GM12878 (cell line): ENCODE results near the gene ULBP1. TPM values are rescaled to one million over a fixed set of nuclear protein-coding genes. Genes with fewer than 3 reads are reported as not detected.

ENCODE experiments used
- ATAC-seq: fragments of 200-7000 bp; cut with Tn5 transposase; 3 replicates; pipeline ENCODE4 v1.9.1; 2020; ENCODE audit warnings: mild to moderate bottlenecking, moderate library complexity
- BruUV-seq: library from RNA; stranded (reverse); fragments of 400-500 nt; replicated peaks from 2 replicates; lab custom pipeline; 2021; lab: Mats Ljungman, UMichigan
- CTCF ChIA-PET: fragments of 300-600 bp; sonication (Branson Sonifier 250); formaldehyde crosslinking; extraction: SDS; loops from one replicate; lab custom pipeline; 2021; ENCODE audit warnings: inconsistent platforms; lab: Yijun Ruan, JAX
- POLR2A ChIA-PET: fragments of 350-600 bp; formaldehyde crosslinking; extraction: SDS; loops from one replicate; lab custom pipeline; 2021; ENCODE audit warnings: inconsistent platforms; lab: Charles Lee
- RAD21 ChIA-PET: fragments of 300-600 bp; sonication (Branson Sonifier 250); formaldehyde crosslinking; loops from one replicate; lab custom pipeline; 2023; ENCODE audit warnings: antibody characterized with exemption; ENCODE audit not compliant: unreplicated experiment; lab: Charles Lee
- SMC1A ChIA-PET: fragments of 300-600 bp; sonication (Branson Sonifier 250); formaldehyde crosslinking; loops from one replicate; lab custom pipeline; 2023; ENCODE audit not compliant: unreplicated experiment, uncharacterized antibody; lab: Charles Lee
- DNase-seq: peaks from one replicate; pipeline ENCODE4 v3.0.0-alpha.2; 2011; ENCODE audit warnings: low read depth, low spot score
- FAIRE-seq: peaks from 3 replicates; lab custom pipeline; 2011; peaks lifted over from hg19 to GRCh38; lab: Jason Lieb, UNC
- H2AFZ ChIP-seq: 2 replicates; pipeline ENCODE4 v1.6.0; 2011; ENCODE audit warnings: low read depth, low read length, control low read depth; ENCODE audit not compliant: control insufficient read depth
- H3K27ac ChIP-seq: 2 replicates; pipeline ENCODE4 v1.5.1; 2011; ENCODE audit warnings: control low read depth; ENCODE audit not compliant: control insufficient read depth, insufficient read depth
- H3K27me3 ChIP-seq, 2 experiments: replicated peaks in 1 of 2; 2 replicates each; pipeline versions ENCODE4 v1.6.0 to v1.6.1; 2011; ENCODE audit warnings: low read length in 1 of 2; ENCODE audit not compliant: control insufficient read depth in 2 of 2, insufficient read depth in 2 of 2
- H3K36me3 ChIP-seq, 2 experiments: 2 replicates each; pipeline ENCODE4 v1.5.1; 2011; ENCODE audit warnings: low read length in 1 of 2; ENCODE audit not compliant: control insufficient read depth in 2 of 2, insufficient read depth in 2 of 2
- H3K4me1 ChIP-seq: 2 replicates; pipeline ENCODE4 v1.6.1; 2011; ENCODE audit warnings: mild to moderate bottlenecking, low read length, moderate library complexity, mixed read lengths; ENCODE audit not compliant: control insufficient read depth, insufficient read depth
- H3K4me2 ChIP-seq: 2 replicates; pipeline ENCODE4 v1.6.0; 2011; ENCODE audit warnings: control low read depth; ENCODE audit not compliant: control insufficient read depth, insufficient read depth
- H3K4me3 ChIP-seq: fragments of 200-600 bp; sonication (generic); 2 replicates; pipeline ENCODE4 v1.5.1; 2016
- H3K79me2 ChIP-seq: 2 replicates; pipeline ENCODE4 v1.6.0; 2011; ENCODE audit warnings: low read length; ENCODE audit not compliant: control insufficient read depth, insufficient read depth
- H3K9ac ChIP-seq: 2 replicates; pipeline ENCODE4 v1.8.0; 2011; ENCODE audit warnings: low read length, control low read depth, mixed read lengths; ENCODE audit not compliant: control insufficient read depth, insufficient read depth
- H3K9me3 ChIP-seq: replicated peaks from 3 replicates; pipeline ENCODE4 v1.5.1; 2011; ENCODE audit warnings: mild to moderate bottlenecking, low read length; ENCODE audit not compliant: control insufficient read depth, insufficient read depth
- H4K20me1 ChIP-seq: 2 replicates; pipeline ENCODE4 v1.6.0; 2011; ENCODE audit not compliant: control insufficient read depth, insufficient read depth
- CHD4 ChIP-seq: fragments of 200-600 bp; sonication (generic); IDR thresholded peaks from 2 replicates; pipeline ENCODE4 v1.6.1; 2016; ENCODE audit warnings: mild to moderate bottlenecking
- EED ChIP-seq: sonication (generic); IDR thresholded peaks from 2 replicates; pipeline ENCODE4 v1.6.1; 2016; ENCODE audit warnings: antibody characterized with exemption, low read depth
- ETV6 ChIP-seq, 2 experiments: fragments of 450-650 bp in 1 of 2; IDR thresholded peaks in 1 of 2; conservative IDR thresholded peaks in 1 of 2; 2 replicates each; pipeline ENCODE4 v1.6.1; 2014; ENCODE audit warnings: antibody characterized with exemption in 1 of 2, borderline replicate concordance in 1 of 2, low read depth in 1 of 2, mild to moderate bottlenecking in 1 of 2, moderate library complexity in 1 of 2
- GATAD2B ChIP-seq: fragments of 450-650 bp; conservative IDR thresholded peaks from 2 replicates; pipeline ENCODE4 v1.6.1; 2017; ENCODE audit warnings: low read depth, mild to moderate bottlenecking, moderate library complexity
- HDAC6 ChIP-seq: fragments of 200-600 bp; sonication (generic); IDR thresholded peaks from one replicate; pipeline ENCODE4 v1.8.0; 2017; ENCODE audit warnings: antibody characterized with exemption; ENCODE audit not compliant: unreplicated experiment
- MXI1 ChIP-seq: fragments of 150-350 bp; IDR thresholded peaks from 2 replicates; pipeline ENCODE4 v1.6.1; 2011; ENCODE audit warnings: low read depth, mild to moderate bottlenecking, inconsistent platforms, low read length, improper control_type of control experiment
- PAX8 ChIP-seq: fragments of 450-650 bp; IDR thresholded peaks from 2 replicates; pipeline ENCODE4 v1.6.1; 2017; ENCODE audit warnings: mild to moderate bottlenecking, moderate library complexity
- RAD21 ChIP-seq: IDR thresholded peaks from 2 replicates; pipeline ENCODE4 v1.6.1; 2011; ENCODE audit warnings: mild to moderate bottlenecking, low read depth, low read length, moderate library complexity; ENCODE audit not compliant: insufficient read depth
- RELA ChIP-seq: fragments of 450-650 bp; IDR thresholded peaks from 2 replicates; pipeline ENCODE4 v1.8.0; 2014; ENCODE audit warnings: borderline replicate concordance; ENCODE audit not compliant: partially characterized antibody
- SREBF1 ChIP-seq: IDR thresholded peaks from 2 replicates; pipeline ENCODE4 v1.6.1; 2012; ENCODE audit warnings: mild to moderate bottlenecking, low read length
- USF2 ChIP-seq: IDR thresholded peaks from 2 replicates; pipeline ENCODE4 v1.6.1; 2011; ENCODE audit warnings: low read depth, low read length, improper control_type of control experiment, borderline replicate concordance
- ZBED1 ChIP-seq: IDR thresholded peaks from 2 replicates; pipeline ENCODE4 v1.6.1; 2016; ENCODE audit warnings: borderline replicate concordance
- ZNF622 ChIP-seq: fragments of 450-650 bp; IDR thresholded peaks from 2 replicates; pipeline ENCODE4 v1.6.1; 2017; ENCODE audit warnings: mild to moderate bottlenecking, inconsistent platforms
- ZSCAN29 ChIP-seq: fragments of 450-650 bp; IDR thresholded peaks from 2 replicates; pipeline ENCODE4 v1.6.1; 2017; ENCODE audit warnings: mild to moderate bottlenecking, moderate library complexity
- ZZZ3 ChIP-seq: IDR thresholded peaks from 2 replicates; pipeline ENCODE4 v1.6.1; 2011; ENCODE audit warnings: low read depth; ENCODE audit not compliant: control insufficient read depth, insufficient read length
- WGBS: methylation state at CpG from one replicate; pipeline ENCODE4 v1.1.6; 2016; ENCODE audit warnings: low lambda C conversion rate; ENCODE audit not compliant: insufficient replicate concordance, insufficient coverage; ENCODE audit errors: missing lambda C conversion rate; 5-methylcytosine and 5-hydroxymethylcytosine counted together
- in situ Hi-C: fragments of 300-500 bp; cut with MboI; formaldehyde crosslinking; loops from 9 replicates; pipeline ENCODE4 v1.14.3; 2018; ENCODE audit warnings: mixed read lengths
- intact Hi-C: fragments of 100-400 bp; cut with micrococcal nuclease; formaldehyde crosslinking; loops from one replicate; pipeline ENCODE4 v1.14.2; 2022; ENCODE audit not compliant: unreplicated experiment
- polyA plus RNA-seq, 11 experiments: library from polyadenylated mRNA; depleted of rRNA in 4 of 11; unstranded in 6 of 11; stranded (reverse) in 5 of 11; fragments of >200 nt; fragmentation: Nextera tagmentation in 4 of 11; fragmentation: Illumina TruSeq in 1 of 11; extraction: Ambion mirVana in 4 of 11; extraction: Trizol in 1 of 11; gene quantifications; 1 replicate in 1 of 11; 2 replicates in 10 of 11; pipeline versions ENCODE4 v1.2.1 to v1.2.3, GENCODE V29; 2011 to 2016; ENCODE audit warnings: inconsistent platforms in 2 of 11, missing spikeins in 2 of 11, low read depth in 1 of 11
- total RNA-seq, 4 experiments: library from RNA; depleted of rRNA in 3 of 4; stranded (reverse); fragments of >200 nt in 3 of 4; fragmentation: Illumina TruSeq in 1 of 4; extraction: Trizol in 1 of 4; gene quantifications; 2 replicates each; pipeline versions ENCODE4 v1.2.1 to v1.2.3, GENCODE V29; 2013 to 2021
- TF ChIP-seq, protein P1 (sequence below): IDR thresholded peaks from 2 replicates; pipeline ENCODE4 v1.6.1; 2011; ENCODE audit warnings: mild to moderate bottlenecking, low read depth, low read length, moderate library complexity; ENCODE audit not compliant: insufficient replicate concordance

Gene ULBP1
- total and polyA plus RNA-seq, 10 of the 15 experiments (the other 5 are each of a cell fraction or from before 2014, with no cell fraction given), result 0.02 to 0.12 (median 0.04) TPM; not detected in 7

DNA sequence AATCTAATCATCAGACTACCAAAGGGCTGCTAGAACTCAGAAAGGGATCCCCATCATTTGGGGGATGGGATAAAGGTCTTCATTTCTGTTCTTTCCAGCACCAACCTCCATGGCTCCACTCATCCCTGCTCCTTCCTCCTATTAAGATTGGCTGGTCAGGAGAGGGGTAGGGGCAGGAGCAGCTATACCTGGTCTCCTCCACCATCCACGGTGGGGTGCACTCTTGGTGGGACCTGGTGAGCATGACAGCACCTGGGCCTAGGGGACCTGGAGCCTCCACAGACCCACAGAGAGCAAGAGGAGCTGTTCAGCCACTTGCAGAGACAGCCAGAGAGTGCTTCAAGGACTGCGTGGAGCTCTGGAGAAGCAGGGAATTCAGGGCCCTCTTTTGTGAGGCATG lies 28.1 kb upstream of the ULBP1 start:
- no peak overlapping the region for H3K27ac ChIP-seq
- ChIA-PET RAD21 (interaction anchor here (2.6 kb wide), 1 partner anchor 81 kb away, joined by 15 read pairs; no protein-coding TSS in a partner anchor), CTCF (interaction anchor here (0.9 to 1.6 kb wide), 4 partner anchors 16 to 82 kb away, joined by 3 to 18 read pairs (median 4); no protein-coding TSS in a partner anchor), SMC1A (interaction anchor here (1.3 kb wide), 1 partner anchor 81 kb away, joined by 9 read pairs; no protein-coding TSS in a partner anchor), POLR2A (interaction anchor here (0.6 kb wide), 1 partner anchor 205 kb away, joined by 3 read pairs; no protein-coding TSS in a partner anchor)
- H3K4me1 ChIP-seq, result peaks cover 16% of the 10 kb centered on the region
- H3K27me3 ChIP-seq, result peaks cover 7 to 11% of the 10 kb centered on the region in 2 experiments
- H4K20me1 ChIP-seq, result no peaks in the 10 kb centered on the region; the same call in none of the 2 replicates
- H3K9me3 ChIP-seq, result no peaks in the 10 kb centered on the region
- intact Hi-C loops (loop anchor here (5.0 to 10.0 kb wide), 4 partner anchors 132 to 879 kb away; partner anchors contain the start of gene ULBP3), in situ Hi-C loops (loop anchor here (5.0 to 10.0 kb wide), 2 partner anchors 72 to 879 kb away; no protein-coding TSS in a partner anchor)
- no peaks in the 10 kb centered on the region for H3K36me3 ChIP-seq
- H2AFZ ChIP-seq, result no peak overlapping the region
- WGBS, result 41% methylated on average over 2 of the region's 2 CpGs
- H3K79me2 ChIP-seq, result no peaks in the 10 kb centered on the region
- H3K4me3 ChIP-seq, result no peak overlapping the region
- no peak for TF ChIP-seq SREBF1
- no peak for TF ChIP-seq RAD21
- TF ChIP-seq CHD4, result no peak
- TF ChIP-seq ETV6 (conservative IDR thresholded peaks at IDR 0.05 in 1 of 2, IDR thresholded peaks at IDR 0.05 in 1 of 2; ENCODE audit: borderline replicate concordance in 1 of 2, low read depth in 1 of 2), result no peak
- TF ChIP-seq GATAD2B, result no peak
- no peak for TF ChIP-seq EED
- ATAC-seq (no peak), DNase-seq (no peak), FAIRE-seq (no peak)
- H3K9ac ChIP-seq, result no peak overlapping the region
- H3K4me2 ChIP-seq, result no peak overlapping the region
- no TSS peak for BruUV-seq

GRCh38 chr6:149936743-149937142 lies 27.0 kb upstream of the ULBP1 start:
- intact Hi-C loops, result loop anchor here (5.0 to 10.0 kb wide), 4 partner anchors 131 to 878 kb away; partner anchors contain the start of gene ULBP3
- FAIRE-seq, result no peak
- TF ChIP-seq USF2, result no peak
- TF ChIP-seq ZZZ3, result no peak
- TF ChIP-seq HDAC6, result no peak
- TF ChIP-seq, protein P1, sequence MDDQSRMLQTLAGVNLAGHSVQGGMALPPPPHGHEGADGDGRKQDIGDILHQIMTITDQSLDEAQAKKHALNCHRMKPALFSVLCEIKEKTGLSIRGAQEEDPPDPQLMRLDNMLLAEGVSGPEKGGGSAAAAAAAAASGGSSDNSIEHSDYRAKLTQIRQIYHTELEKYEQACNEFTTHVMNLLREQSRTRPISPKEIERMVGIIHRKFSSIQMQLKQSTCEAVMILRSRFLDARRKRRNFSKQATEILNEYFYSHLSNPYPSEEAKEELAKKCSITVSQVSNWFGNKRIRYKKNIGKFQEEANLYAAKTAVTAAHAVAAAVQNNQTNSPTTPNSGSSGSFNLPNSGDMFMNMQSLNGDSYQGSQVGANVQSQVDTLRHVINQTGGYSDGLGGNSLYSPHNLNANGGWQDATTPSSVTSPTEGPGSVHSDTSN, result no peak
- no peak for TF ChIP-seq PAX8
- TF ChIP-seq RELA, result no peak
- TF ChIP-seq ZSCAN29, result no peak
- TF ChIP-seq MXI1, result no peak
- no peak for TF ChIP-seq ZBED1
- TF ChIP-seq ZNF622, result no peak

More at GRCh38 chr6:149936743-149937142, 27.0 kb upstream of the ULBP1 start:
- no peaks in the 10 kb centered on the region for H3K79me2 ChIP-seq
- H3K9me3 ChIP-seq, result no peaks in the 10 kb centered on the region
- DNase-seq, result no peak
- no TSS peak for BruUV-seq
- SMC1A ChIA-PET, result interaction anchor here (0.9 to 1.3 kb wide), 2 partner anchors 73 to 80 kb away, joined by 3 to 9 read pairs; no protein-coding TSS in a partner anchor
- H3K27me3 ChIP-seq, result peaks cover 7 to 14% of the 10 kb centered on the region in 2 experiments
- H3K36me3 ChIP-seq, result no peaks in the 10 kb centered on the region
- in situ Hi-C loops, result loop anchor here (5.0 to 10.0 kb wide), 2 partner anchors 71 to 878 kb away; no protein-coding TSS in a partner anchor
- no peak overlapping the region for H2AFZ ChIP-seq
- ATAC-seq, result no peak
- no peaks in the 10 kb centered on the region; the same call in 1 of the 2 replicates for H4K20me1 ChIP-seq
- 0% methylated on average over 2 of the region's 2 CpGs for WGBS
- POLR2A ChIA-PET, result no interaction called here
- H3K4me2 ChIP-seq, result no peak overlapping the region
- H3K27ac ChIP-seq, result no peak overlapping the region
- peaks cover 16% of the 10 kb centered on the region for H3K4me1 ChIP-seq
- no peak overlapping the region for H3K9ac ChIP-seq
- H3K4me3 ChIP-seq, result no peak overlapping the region
- RAD21 ChIA-PET, result interaction anchor here (2.6 kb wide), 1 partner anchor 80 kb away, joined by 15 read pairs; no protein-coding TSS in a partner anchor
- CTCF ChIA-PET, result interaction anchor here (0.9 to 1.6 kb wide), 3 partner anchors 15 to 80 kb away, joined by 3 to 18 read pairs (median 6); no protein-coding TSS in a partner anchor
